HG03097 (cell line): Measurements from ENCODE around the gene DOCK4.

ENCODE experiments used
- ATAC-seq: cut with Tn5 transposase; IDR thresholded peaks from one replicate; pipeline ENCODE4 v1.9.1; 2021; ENCODE audit not compliant: unreplicated experiment, low FRiP score

Gene DOCK4

GRCh38 chr7:112162784-112163506 lies 43.3 kb downstream of the DOCK4 start:
- no peak for ATAC-seq

- no peak for ATAC-seq
These were observed 43.9 kb downstream of the DOCK4 start for GRCh38 chr7:112162142-112162766.

GRCh38 chr7:112161253-112162141 lies 44.7 kb downstream of the DOCK4 start:
- ATAC-seq: no peak

GRCh38 chr7:112160771-112161150 lies 45.4 kb downstream of the DOCK4 start:
- no peak for ATAC-seq

GRCh38 chr7:112160130-112160770 lies 45.9 kb downstream of the DOCK4 start:
- ATAC-seq: no peak

GRCh38 chr7:112159351-112159750 lies 46.8 kb downstream of the DOCK4 start:
- ATAC-seq: no peak

GRCh38 chr7:112157072-112157471 lies 49.1 kb downstream of the DOCK4 start:
- ATAC-seq: no peak

- ATAC-seq: no peak
These were observed 49.8 kb downstream of the DOCK4 start for GRCh38 chr7:112156412-112156811.

- ATAC-seq: no peak
These were observed 51.5 kb downstream of the DOCK4 start for GRCh38 chr7:112154690-112155089.

GRCh38 chr7:112152186-112152585 lies 54.0 kb downstream of the DOCK4 start:
- no peak for ATAC-seq

- ATAC-seq: no peak
These were observed 55.2 kb downstream of the DOCK4 start for GRCh38 chr7:112150823-112151641.

GRCh38 chr7:112149734-112150133 lies 56.5 kb downstream of the DOCK4 start:
- ATAC-seq: no peak

- ATAC-seq: no peak
These were observed 58.3 kb downstream of the DOCK4 start for GRCh38 chr7:112147793-112148361.

- ATAC-seq: no peak
These were observed 61.0 kb downstream of the DOCK4 start for GRCh38 chr7:112145206-112145605.

GRCh38 chr7:112144284-112145059 lies 61.7 kb downstream of the DOCK4 start:
- no peak for ATAC-seq

GRCh38 chr7:112143582-112143981 lies 62.6 kb downstream of the DOCK4 start:
- ATAC-seq: no peak

- ATAC-seq: no peak
These were observed 63.1 kb downstream of the DOCK4 start for GRCh38 chr7:112143136-112143535.

GRCh38 chr7:112140600-112140999 lies 65.6 kb downstream of the DOCK4 start:
- ATAC-seq: no peak

- no peak for ATAC-seq
These were observed 67.3 kb downstream of the DOCK4 start for GRCh38 chr7:112138938-112139337.
